SW 1271 (cell line): ENCODE measurements around the gene MPST.
A peak's percentile ranks its signal among the peaks of the same experiment; 100 is the strongest.
"Not testable (repeated sequence)": the region's sequence is repeated elsewhere in the genome, so short reads cannot be mapped to it uniquely, and the experiment has no call there.

Source experiments
- DNase-seq, 2 experiments: peaks; one replicate each; lab custom pipeline; 2025; lab: John Stamatoyannopoulos, UW

The MPST gene

GRCh38 chr22:37019309-37020191 is at the start of gene MPST, which contains the start of gene TST:
Gene MPST, plus strand, starts transcription at chr22:37019742. Its CDS starts 95 bp downstream, at chr22:37019837.
Gene TST, minus strand, starts transcription at chr22:37019447. Its CDS starts 715 bp downstream, at chr22:37018732.
- DNase-seq: peak in 1 of 2 experiments; percentile 31

GRCh38 chr22:36971341-36972125 is 48.0 kb upstream of the MPST start:
- DNase-seq: no peak

- no peak for DNase-seq
Measured at GRCh38 chr22:36976606-36977005, 42.9 kb upstream of the MPST start.

GRCh38 chr22:36977401-36977861 is 42.1 kb upstream of the MPST start:
- no peak for DNase-seq

GRCh38 chr22:36977947-36978660 is 41.4 kb upstream of the MPST start:
- peak in 1 of 2 experiments; percentile 81 for DNase-seq

- no peak for DNase-seq
Measured at GRCh38 chr22:36979016-36979910, 40.3 kb upstream of the MPST start.

GRCh38 chr22:36981247-36981775 is 38.2 kb upstream of the MPST start:
- DNase-seq: no peak

GRCh38 chr22:36982136-36982535 is 37.4 kb upstream of the MPST start:
- DNase-seq: no peak

- DNase-seq: no peak
Measured at GRCh38 chr22:36985211-36985889, 34.2 kb upstream of the MPST start.

- no peak for DNase-seq
Measured at GRCh38 chr22:36986242-36986821, 33.2 kb upstream of the MPST start.

- DNase-seq: no peak
Measured at GRCh38 chr22:36988075-36988832, 31.3 kb upstream of the MPST start.

- DNase-seq: not testable (repeated sequence)
Measured at GRCh38 chr22:36989012-36989411, 30.5 kb upstream of the MPST start.

GRCh38 chr22:36990457-36990856 is 29.1 kb upstream of the MPST start:
- DNase-seq: no peak

- DNase-seq: no peak
Measured at GRCh38 chr22:36991206-36991605, 28.3 kb upstream of the MPST start.

GRCh38 chr22:36997746-36998145 is 21.8 kb upstream of the MPST start:
- DNase-seq: no peak

- DNase-seq: no peak
Measured at GRCh38 chr22:36998620-36999351, 20.8 kb upstream of the MPST start.

GRCh38 chr22:36999463-36999862 is 20.1 kb upstream of the MPST start:
- DNase-seq: no peak
